HepG2 (cell line): ENCODE data around the gene NPDC1. TPM values are rescaled to one million over a fixed set of nuclear protein-coding genes. Genes with fewer than 3 reads are reported as not detected.

Experiments used
- HNRNPK ChIP-seq: fragments of 200-400 bp; formaldehyde crosslinking; IDR thresholded peaks from 2 replicates; pipeline ENCODE4 v1.6.1; 2018; ENCODE audit warnings: low read length, low read depth, moderate library complexity, mild to moderate bottlenecking; ENCODE audit not compliant: poor library complexity, severe bottlenecking
- KAT2B ChIP-seq: fragments of 150-350 bp; IDR thresholded peaks from 2 replicates; pipeline ENCODE4 v1.6.1; 2014; ENCODE audit warnings: low read depth, low read length, borderline replicate concordance
- KDM6A ChIP-seq: IDR thresholded peaks from 2 replicates; pipeline ENCODE4 v1.6.1; 2016; ENCODE audit warnings: low read depth
- NCOA2 ChIP-seq: sonication (generic); formaldehyde crosslinking; IDR thresholded peaks from 2 replicates; pipeline ENCODE4 v1.8.0; 2022; ENCODE audit warnings: inconsistent platforms
- NFIB ChIP-seq: sonication (generic); formaldehyde crosslinking; IDR thresholded peaks from 2 replicates; pipeline ENCODE4 v1.9.0; 2021; ENCODE audit warnings: missing genetic modification reagents, mild to moderate bottlenecking, borderline replicate concordance
- RBAK ChIP-seq: sonication (generic); formaldehyde crosslinking; IDR thresholded peaks from 2 replicates; pipeline ENCODE4 v1.5.1; 2020; ENCODE audit warnings: mild to moderate bottlenecking, missing genetic modification reagents
- SUZ12 ChIP-seq: fragments of 150-350 bp; IDR thresholded peaks from 2 replicates; pipeline ENCODE4 v1.6.1; 2014; ENCODE audit warnings: low read depth, low read length
- TSC22D2 ChIP-seq: sonication (generic); formaldehyde crosslinking; IDR thresholded peaks from 2 replicates; pipeline ENCODE4 v1.5.1; 2020; ENCODE audit warnings: missing genetic modification reagents, mild to moderate bottlenecking, borderline replicate concordance
- WIZ ChIP-seq: sonication (generic); formaldehyde crosslinking; IDR thresholded peaks from 2 replicates; pipeline ENCODE4 v1.5.1; 2020; ENCODE audit warnings: mild to moderate bottlenecking, missing genetic modification reagents
- YEATS2 ChIP-seq: sonication (generic); formaldehyde crosslinking; IDR thresholded peaks from 2 replicates; pipeline ENCODE4 v1.4.0; 2020; ENCODE audit warnings: missing genetic modification reagents, borderline replicate concordance
- ZNF546 ChIP-seq: sonication (generic); formaldehyde crosslinking; conservative IDR thresholded peaks from 2 replicates; pipeline ENCODE4 v1.8.1; 2023; ENCODE audit warnings: mild to moderate bottlenecking, missing genetic modification reagents
- ZNF557 ChIP-seq: sonication (generic); formaldehyde crosslinking; IDR thresholded peaks from 2 replicates; pipeline ENCODE4 v1.4.0; 2020; ENCODE audit warnings: missing genetic modification reagents
- ZNF780A ChIP-seq: sonication (generic); formaldehyde crosslinking; IDR thresholded peaks from 2 replicates; pipeline ENCODE4 v1.8.0; 2022; ENCODE audit warnings: mild to moderate bottlenecking, missing genetic modification reagents, moderate library complexity
- ZNF879 ChIP-seq: sonication (generic); formaldehyde crosslinking; IDR thresholded peaks from 2 replicates; pipeline ENCODE4 v1.8.1; 2023; ENCODE audit warnings: missing genetic modification reagents
- polyA plus RNA-seq, 8 experiments: library from polyadenylated mRNA; depleted of rRNA in 3 of 8; stranded (reverse) in 7 of 8; unstranded in 1 of 8; fragments of >200 nt; fragmentation: Illumina TruSeq in 4 of 8; extraction: Trizol in 4 of 8; gene quantifications; 2 replicates each; pipeline versions ENCODE4 v1.2.1 to v1.2.3, GENCODE V29; 2011 to 2016; ENCODE audit warnings: low read depth in 4 of 8, missing spikeins in 1 of 8, mixed read lengths in 1 of 8; ENCODE audit not compliant: insufficient read depth in 1 of 8
- total RNA-seq, 5 experiments: library from RNA; depleted of rRNA; stranded (reverse); fragments of >200 nt; fragmentation: Illumina TruSeq; extraction: Trizol; gene quantifications; 2 replicates each; pipeline ENCODE4 v1.2.3, GENCODE V29; 2016; ENCODE audit warnings: low read depth in 1 of 5
- TF ChIP-seq, protein P1 (sequence below): sonication (generic); formaldehyde crosslinking; IDR thresholded peaks from 2 replicates; pipeline ENCODE4 v1.5.1; 2020; ENCODE audit warnings: mild to moderate bottlenecking, missing genetic modification reagents
- TF ChIP-seq, protein P2 (sequence below): sonication (generic); formaldehyde crosslinking; IDR thresholded peaks from 2 replicates; pipeline ENCODE4 v1.5.0; 2020; ENCODE audit warnings: mild to moderate bottlenecking, missing genetic modification reagents, borderline replicate concordance
- TF ChIP-seq, protein P3 (sequence below): fragments of 450-650 bp; IDR thresholded peaks from 2 replicates; pipeline ENCODE4 v1.6.1; 2016

The NPDC1 gene
- total and polyA plus RNA-seq, 2 of the 13 experiments (the other 11 are each of a cell fraction or from before 2014, with no cell fraction given), result 0.84 to 5.4 TPM

DNA sequence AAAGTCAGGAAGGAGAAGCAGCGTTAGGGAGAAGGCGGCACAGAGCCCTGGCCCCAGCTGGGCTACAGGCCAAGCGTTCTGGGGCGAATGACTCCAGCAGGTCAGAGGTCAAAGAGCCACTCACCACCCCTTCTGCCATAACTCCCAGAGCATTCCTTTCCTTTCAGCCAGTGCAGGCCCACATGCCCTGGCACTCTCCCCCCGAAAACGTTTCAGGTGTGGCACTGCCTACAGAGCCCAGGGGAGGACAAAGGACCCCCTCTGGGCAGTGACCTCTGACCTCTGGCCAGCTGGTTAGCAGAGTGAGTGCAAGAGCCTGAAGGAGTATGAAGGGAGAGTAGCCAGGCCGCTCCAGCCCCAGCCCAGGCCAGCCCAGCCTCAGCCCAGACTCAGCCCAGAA is 22.8 kb downstream of the NPDC1 start (continued):
- TF ChIP-seq, protein P1, sequence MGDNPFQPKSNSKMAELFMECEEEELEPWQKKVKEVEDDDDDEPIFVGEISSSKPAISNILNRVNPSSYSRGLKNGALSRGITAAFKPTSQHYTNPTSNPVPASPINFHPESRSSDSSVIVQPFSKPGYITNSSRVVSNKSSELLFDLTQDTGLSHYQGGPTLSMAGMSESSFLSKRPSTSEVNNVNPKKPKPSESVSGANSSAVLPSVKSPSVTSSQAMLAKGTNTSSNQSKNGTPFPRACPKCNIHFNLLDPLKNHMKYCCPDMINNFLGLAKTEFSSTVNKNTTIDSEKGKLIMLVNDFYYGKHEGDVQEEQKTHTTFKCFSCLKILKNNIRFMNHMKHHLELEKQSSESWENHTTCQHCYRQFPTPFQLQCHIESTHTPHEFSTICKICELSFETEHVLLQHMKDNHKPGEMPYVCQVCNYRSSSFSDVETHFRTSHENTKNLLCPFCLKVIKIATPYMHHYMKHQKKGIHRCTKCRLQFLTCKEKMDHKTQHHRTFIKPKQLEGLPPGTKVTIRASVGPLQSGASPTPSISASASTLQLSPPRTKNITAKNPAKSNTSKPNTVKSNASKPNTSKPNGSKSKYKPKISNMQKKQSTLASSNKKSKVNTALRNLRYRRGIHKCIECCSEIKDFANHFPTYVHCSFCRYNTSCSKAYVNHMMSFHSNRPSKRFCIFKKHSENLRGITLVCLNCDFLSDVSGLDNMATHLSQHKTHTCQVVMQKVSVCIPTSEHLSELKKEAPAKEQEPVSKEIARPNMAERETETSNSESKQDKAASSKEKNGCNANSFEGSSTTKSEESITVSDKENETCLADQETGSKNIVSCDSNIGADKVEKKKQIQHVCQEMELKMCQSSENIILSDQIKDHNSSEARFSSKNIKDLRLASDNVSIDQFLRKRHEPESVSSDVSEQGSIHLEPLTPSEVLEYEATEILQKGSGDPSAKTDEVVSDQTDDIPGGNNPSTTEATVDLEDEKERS (CRISPR knock-in tag), result no peak
- no peak for TF ChIP-seq RBAK
- TF ChIP-seq ZNF780A (CRISPR knock-in tag), result no peak
- TF ChIP-seq YEATS2 (CRISPR knock-in tag), result no peak
- TF ChIP-seq NCOA2 (CRISPR knock-in tag), result no peak
- no peak for TF ChIP-seq KDM6A
- no peak for TF ChIP-seq ZNF879 (CRISPR knock-in tag)
- no peak for TF ChIP-seq SUZ12
- TF ChIP-seq ZNF557 (CRISPR knock-in tag), result no peak
- no peak for TF ChIP-seq NFIB
- TF ChIP-seq TSC22D2 (CRISPR knock-in tag), result no peak
- TF ChIP-seq HNRNPK, result no peak
- TF ChIP-seq, protein P2, sequence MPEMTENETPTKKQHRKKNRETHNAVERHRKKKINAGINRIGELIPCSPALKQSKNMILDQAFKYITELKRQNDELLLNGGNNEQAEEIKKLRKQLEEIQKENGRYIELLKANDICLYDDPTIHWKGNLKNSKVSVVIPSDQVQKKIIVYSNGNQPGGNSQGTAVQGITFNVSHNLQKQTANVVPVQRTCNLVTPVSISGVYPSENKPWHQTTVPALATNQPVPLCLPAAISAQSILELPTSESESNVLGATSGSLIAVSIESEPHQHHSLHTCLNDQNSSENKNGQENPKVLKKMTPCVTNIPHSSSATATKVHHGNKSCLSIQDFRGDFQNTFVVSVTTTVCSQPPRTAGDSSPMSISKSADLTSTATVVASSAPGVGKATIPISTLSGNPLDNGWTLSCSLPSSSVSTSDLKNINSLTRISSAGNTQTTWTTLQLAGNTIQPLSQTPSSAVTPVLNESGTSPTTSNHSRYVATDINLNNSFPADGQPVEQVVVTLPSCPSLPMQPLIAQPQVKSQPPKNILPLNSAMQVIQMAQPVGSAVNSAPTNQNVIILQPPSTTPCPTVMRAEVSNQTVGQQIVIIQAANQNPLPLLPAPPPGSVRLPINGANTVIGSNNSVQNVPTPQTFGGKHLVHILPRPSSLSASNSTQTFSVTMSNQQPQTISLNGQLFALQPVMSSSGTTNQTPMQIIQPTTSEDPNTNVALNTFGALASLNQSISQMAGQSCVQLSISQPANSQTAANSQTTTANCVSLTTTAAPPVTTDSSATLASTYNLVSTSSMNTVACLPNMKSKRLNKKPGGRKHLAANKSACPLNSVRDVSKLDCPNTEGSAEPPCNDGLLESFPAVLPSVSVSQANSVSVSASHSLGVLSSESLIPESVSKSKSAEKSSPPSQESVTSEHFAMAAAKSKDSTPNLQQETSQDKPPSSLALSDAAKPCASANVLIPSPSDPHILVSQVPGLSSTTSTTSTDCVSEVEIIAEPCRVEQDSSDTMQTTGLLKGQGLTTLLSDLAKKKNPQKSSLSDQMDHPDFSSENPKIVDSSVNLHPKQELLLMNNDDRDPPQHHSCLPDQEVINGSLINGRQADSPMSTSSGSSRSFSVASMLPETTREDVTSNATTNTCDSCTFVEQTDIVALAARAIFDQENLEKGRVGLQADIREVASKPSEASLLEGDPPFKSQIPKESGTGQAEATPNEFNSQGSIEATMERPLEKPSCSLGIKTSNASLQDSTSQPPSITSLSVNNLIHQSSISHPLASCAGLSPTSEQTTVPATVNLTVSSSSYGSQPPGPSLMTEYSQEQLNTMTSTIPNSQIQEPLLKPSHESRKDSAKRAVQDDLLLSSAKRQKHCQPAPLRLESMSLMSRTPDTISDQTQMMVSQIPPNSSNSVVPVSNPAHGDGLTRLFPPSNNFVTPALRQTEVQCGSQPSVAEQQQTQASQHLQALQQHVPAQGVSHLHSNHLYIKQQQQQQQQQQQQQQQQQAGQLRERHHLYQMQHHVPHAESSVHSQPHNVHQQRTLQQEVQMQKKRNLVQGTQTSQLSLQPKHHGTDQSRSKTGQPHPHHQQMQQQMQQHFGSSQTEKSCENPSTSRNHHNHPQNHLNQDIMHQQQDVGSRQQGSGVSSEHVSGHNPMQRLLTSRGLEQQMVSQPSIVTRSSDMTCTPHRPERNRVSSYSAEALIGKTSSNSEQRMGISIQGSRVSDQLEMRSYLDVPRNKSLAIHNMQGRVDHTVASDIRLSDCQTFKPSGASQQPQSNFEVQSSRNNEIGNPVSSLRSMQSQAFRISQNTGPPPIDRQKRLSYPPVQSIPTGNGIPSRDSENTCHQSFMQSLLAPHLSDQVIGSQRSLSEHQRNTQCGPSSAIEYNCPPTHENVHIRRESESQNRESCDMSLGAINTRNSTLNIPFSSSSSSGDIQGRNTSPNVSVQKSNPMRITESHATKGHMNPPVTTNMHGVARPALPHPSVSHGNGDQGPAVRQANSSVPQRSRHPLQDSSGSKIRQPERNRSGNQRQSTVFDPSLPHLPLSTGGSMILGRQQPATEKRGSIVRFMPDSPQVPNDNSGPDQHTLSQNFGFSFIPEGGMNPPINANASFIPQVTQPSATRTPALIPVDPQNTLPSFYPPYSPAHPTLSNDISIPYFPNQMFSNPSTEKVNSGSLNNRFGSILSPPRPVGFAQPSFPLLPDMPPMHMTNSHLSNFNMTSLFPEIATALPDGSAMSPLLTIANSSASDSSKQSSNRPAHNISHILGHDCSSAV, result no peak
- no peak for TF ChIP-seq KAT2B
- TF ChIP-seq, protein P3, sequence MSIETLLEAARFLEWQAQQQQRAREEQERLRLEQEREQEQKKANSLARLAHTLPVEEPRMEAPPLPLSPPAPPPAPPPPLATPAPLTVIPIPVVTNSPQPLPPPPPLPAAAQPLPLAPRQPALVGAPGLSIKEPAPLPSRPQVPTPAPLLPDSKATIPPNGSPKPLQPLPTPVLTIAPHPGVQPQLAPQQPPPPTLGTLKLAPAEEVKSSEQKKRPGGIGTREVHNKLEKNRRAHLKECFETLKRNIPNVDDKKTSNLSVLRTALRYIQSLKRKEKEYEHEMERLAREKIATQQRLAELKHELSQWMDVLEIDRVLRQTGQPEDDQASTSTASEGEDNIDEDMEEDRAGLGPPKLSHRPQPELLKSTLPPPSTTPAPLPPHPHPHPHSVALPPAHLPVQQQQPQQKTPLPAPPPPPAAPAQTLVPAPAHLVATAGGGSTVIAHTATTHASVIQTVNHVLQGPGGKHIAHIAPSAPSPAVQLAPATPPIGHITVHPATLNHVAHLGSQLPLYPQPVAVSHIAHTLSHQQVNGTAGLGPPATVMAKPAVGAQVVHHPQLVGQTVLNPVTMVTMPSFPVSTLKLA, result no peak
- TF ChIP-seq WIZ (CRISPR knock-in tag), result no peak
- no peak for TF ChIP-seq ZNF546
